ENCODE measurements around the gene SPOCK3.
"Not testable (repeated sequence)": the region's sequence is repeated elsewhere in the genome, so short reads cannot be mapped to it uniquely, and the experiment has no call there.

SPOCK3 gene

DNA sequence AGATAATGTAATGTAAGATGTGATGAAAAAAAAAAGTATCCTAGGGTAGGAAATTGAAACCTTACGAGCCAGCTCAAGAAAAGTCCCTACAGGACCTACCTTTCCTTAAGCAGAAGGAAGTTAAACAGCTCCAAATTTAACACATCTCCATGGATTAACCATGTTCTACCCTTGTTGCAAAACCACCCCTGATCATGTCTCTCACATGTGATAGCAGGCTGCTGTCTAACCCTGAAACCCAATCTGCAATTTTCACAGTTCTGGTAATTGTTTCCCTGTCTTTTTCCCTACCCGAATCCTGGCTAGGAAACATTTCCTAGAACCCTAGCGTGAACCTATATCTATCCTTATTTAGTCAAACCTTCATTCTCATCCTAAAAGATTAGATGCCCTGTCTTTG lies 198.9 kb downstream of the SPOCK3 start:
- no peak for DNase-seq

DNA sequence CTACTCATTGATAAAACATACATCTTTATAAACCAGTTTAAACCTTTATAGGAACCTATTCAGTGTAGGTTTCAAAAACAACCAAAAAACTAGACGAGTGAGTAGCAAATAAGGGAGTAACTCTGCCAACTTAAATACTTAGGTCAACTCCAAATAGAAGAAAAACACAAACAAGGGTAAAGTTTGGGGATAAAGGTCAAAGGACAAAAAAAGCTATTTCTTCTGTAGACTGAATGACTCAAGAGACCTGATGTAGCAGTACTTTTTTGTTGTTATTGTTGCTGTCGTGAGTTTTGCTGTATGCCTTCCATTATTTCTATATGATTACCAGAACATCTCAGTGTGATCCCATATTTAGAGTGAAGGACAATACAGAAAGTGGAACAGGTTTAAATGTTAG lies 199.3 kb downstream of the SPOCK3 start:
- DNase-seq: no peak

GRCh38 chr4:167032871-167033270 lies 201.4 kb downstream of the SPOCK3 start:
- no peak for DNase-seq

GRCh38 chr4:167031534-167032156 lies 202.6 kb downstream of the SPOCK3 start:
- no peak for DNase-seq

GRCh38 chr4:167028976-167029375 lies 205.3 kb downstream of the SPOCK3 start:
- no peak for DNase-seq

- no peak for DNase-seq
These were observed 208.6 kb downstream of the SPOCK3 start for GRCh38 chr4:167025670-167026069.

DNA sequence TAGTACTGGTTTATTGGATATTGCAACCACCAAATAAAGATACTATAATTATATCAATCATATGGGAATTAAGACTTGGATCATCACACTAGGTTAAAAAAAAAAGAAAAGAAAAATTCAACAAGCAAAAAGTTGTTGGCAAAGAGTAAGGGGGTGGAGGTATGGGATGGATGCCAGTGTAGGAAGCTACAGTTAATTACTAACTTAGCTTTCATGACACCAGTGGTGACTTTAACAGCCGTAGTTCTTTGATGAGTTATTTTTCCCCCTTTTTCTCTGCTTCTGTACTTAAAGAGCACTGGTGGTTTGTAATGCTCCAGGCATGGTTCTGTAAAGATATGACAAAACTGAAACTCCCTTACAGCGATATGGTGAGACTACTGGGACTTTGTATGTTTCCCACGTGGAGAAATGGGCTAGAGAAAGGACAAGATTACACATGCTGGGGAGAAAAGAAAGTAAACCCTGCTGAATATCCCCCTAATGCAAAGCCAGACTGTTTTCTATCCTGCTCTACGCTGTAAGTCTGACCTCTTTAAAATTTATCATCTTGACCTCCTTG lies 210.8 kb downstream of the SPOCK3 start:
- no peak for DNase-seq

- peak in 52 of 58 donors; percentile 1 to 81 (median 40) for DNase-seq
These were observed 212.6 kb downstream of the SPOCK3 start for GRCh38 chr4:167021545-167022155.

- DNase-seq: no peak
These were observed 213.9 kb downstream of the SPOCK3 start for GRCh38 chr4:167020410-167020809.

DNA sequence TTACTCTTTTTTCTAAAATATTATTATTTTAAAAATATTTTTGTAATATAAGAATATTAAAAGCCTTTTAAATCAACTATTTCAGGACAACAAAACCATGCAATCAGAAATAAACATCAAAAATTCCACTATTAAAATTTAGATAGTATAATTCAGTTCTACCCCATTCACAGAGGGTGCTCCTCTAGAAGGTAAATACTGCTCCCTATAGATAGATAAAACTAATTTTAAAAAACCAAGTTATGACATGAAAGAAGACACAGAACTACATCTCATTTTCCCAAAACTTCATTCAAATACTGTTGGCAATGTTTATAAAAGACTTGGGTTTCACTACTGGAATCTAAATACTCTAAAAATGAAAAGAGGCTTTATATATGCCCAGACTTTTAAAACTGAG lies 219.3 kb downstream of the SPOCK3 start:
- no peak for DNase-seq

GRCh38 chr4:167003326-167003725 lies 231.0 kb downstream of the SPOCK3 start:
- no peak for DNase-seq

- DNase-seq: no peak
These were observed 234.0 kb downstream of the SPOCK3 start for GRCh38 chr4:167000141-167000852.

- DNase-seq: peak in 9 of 58 donors; percentile 5 to 77 (median 20)
These were observed 238.1 kb downstream of the SPOCK3 start for GRCh38 chr4:166996216-166996615.

DNA sequence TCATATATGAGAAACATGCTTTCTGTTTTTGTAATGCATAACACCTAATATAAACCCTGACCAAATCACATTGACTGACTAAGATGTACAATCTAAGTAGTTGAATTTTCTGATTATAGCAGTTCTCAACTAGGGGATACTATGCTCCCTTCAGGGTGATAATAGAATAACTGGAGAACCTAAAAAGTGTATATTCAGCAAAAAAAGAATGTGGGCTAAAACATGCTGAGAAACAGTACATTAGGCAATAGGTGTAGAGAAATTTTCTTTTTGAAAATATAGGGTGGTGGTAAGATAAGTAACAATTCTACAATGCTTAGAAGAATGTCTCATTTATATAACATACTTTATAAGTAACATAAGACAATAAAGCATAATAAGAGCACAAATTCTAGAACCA lies 239.6 kb downstream of the SPOCK3 start:
- no peak for DNase-seq

DNA sequence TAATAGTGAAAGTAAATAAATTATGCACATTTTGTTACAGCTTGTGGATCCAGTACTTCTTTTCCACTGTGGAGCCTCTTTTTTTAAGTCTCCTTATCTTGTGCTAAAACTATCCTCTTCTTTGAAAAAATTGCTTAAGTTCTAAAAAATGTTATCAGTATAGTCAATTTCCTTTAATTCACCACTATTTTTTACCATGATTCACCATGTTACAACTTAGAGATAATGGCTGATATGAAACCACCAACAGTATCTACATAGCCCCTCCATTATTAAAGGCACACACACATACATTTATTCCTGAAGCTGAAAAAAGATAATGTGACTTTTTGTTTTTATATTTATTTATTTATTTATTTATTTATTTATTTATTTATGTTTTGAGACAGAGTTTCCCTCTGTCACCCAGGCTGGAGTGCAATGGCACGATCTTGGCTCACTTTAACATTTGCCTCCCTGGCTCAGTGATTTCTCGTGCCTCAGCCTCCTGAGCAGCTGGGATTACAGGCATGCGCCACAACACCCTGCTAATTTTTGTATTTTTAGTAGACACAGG lies 243.2 kb downstream of the SPOCK3 start:
- DNase-seq: no peak

GRCh38 chr4:166989886-166990285 lies 244.4 kb downstream of the SPOCK3 start:
- DNase-seq: no peak

DNA sequence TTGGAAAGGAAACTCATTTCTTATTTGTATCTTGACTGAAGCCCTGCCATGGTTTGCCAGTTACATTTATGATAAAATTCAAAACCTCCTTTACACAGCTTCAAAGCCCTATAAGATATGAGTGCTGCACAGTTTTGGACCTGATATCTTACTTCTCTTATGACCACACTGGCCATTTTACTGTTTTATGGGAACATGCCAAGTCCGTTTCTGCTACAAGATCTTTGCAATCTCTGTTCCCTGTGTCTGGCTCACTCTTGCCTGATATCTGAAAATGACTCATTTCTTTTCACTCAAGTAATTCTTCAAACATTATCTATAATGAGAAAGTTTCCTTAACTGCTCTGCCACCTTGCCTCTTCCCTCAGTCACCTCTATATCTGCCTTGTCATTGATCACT lies 247.3 kb downstream of the SPOCK3 start:
- DNase-seq: no peak

GRCh38 chr4:166981847-166982246 lies 252.4 kb downstream of the SPOCK3 start:
- DNase-seq: no peak

DNA sequence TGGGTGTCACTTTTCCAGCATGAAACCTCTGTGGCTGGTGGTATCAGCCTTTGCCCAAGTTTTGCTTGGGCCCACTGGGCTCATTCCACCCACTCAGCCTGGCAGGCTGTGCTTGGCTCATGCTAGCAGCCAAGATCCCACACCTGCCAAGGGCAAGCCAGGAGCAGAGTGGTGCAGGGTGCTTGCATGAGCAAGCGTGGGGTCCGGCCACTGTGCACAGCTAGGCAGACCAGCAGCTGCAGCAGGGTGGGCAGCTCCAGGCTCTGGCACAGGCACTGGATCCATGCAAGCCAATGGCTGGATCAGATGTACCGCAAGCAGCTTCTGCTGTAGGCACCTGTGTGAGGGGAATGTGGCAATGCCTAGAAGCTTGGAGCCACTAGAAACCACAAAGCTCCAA lies 253.9 kb downstream of the SPOCK3 start:
- DNase-seq: peak in 1 of 58 donors; percentile 4

- DNase-seq: no peak
These were observed 256.7 kb downstream of the SPOCK3 start for GRCh38 chr4:166977596-166977995.

- peak in 4 of 58 donors; percentile 2 to 32 (median 14) for DNase-seq
These were observed 262.2 kb downstream of the SPOCK3 start for GRCh38 chr4:166972071-166972470.

DNA sequence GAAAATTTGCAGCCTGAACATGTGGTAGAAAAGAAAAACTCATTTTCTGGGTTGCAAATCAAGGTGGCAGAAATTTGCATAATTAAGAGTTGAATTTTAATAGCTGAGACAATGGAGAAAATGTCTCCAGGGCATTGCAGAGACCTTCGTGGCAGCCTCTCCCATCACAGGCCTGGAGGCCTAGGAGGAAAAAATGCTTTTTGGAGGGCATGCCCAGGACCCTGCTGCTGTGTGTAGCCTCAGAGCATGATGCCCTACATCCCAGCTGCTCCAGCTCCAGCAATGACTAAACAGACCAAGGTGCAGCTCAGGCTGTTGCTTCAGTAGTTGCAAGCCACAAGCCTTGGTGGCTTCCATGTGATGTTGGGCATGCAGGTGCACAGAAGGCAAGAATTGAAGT lies 266.1 kb downstream of the SPOCK3 start:
- DNase-seq: not testable (repeated sequence)

All from anterior cingulate cortex (tissue), 58 donors.